DMS53 treated with DMSO at 0.1 percent for 48 hours (cell line): ENCODE data around the gene BEGAIN.

Experiments used
- DNase-seq: peaks from one replicate; lab custom pipeline; 2025; ENCODE audit not compliant: unreplicated experiment; lab: John Stamatoyannopoulos, UW

BEGAIN gene

DNA sequence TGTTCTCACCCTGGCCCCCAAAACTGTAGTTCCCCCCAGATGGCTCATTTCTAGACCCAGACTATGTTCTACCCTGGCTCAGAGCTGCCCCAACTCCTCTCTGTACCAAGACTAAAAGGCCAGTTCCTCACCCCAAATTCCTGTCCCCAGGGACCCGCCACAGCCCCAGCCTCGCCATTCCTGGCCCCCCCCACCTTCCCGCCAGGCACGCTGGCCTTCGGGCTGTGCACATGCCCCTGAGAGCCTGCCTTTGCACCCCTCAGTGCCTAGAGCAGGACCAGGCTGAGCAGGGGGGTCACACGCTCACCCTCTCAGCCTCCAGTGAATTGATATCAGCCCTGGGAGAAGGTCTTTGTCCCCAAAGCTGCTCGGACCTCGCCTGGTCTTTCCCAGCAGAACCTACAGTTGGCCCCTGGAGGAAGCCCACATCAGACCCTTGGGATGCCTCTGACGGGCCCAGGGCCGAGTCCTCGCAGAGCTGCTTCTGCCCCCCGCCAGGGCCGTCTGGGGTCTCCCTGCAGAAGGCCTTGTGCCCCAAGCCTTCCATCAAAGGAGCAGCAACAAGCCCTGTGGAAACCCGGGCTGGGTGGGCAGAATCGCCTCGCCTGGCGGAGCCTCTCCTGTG, 32.4 kb downstream of the BEGAIN start:
- DNase-seq, result no peak

DNA sequence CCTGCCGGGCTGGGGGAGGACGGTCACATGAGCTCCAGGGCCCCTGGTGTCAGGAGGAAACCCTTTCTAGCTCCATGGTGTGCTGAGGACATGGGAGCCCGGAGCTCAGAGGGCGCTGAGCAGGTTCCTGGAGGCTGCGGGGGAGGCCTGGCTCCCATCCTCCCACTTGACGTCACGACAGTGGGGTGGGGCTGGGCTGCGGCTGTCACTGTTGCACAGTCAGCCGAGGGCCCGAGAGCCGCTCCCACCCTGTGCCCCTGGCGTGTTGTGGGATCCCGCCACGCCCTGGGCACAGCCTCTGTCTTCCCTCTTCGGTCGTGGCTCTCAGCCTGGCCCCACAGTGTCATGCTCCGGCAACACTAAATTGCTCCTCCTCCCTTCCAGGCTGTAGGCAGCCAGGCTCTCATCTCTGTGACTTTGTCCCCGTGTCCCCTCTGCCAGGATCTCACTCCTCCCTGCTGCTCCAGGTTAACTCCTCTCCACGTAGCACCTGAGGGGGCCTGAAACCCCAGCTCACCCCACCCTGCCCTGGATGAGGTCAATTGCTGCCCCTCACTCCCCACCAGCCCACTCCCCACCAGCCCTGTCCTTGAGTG, 33.0 kb downstream of the BEGAIN start:
- DNase-seq, result no peak

DNA sequence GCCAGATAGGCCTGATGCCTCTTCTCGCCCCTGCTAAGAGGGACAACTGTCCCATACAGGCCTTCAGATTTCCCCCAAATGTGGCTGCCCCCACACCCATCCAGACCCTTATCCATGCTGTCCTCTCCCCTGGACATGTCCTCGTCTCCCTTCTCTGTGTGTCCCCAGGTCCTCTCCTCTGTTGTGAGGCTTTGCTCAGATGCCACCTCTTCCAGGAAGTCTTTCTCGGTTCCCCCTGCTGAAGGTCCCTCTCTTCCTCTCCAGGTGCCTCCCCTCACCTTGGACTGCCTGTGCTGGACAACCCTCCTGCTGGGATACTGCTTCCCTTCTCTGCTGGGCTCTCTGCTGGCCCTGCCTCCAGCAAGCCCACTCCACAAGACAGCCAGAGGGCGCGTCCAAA, 33.7 kb downstream of the BEGAIN start:
- no peak for DNase-seq

DNA sequence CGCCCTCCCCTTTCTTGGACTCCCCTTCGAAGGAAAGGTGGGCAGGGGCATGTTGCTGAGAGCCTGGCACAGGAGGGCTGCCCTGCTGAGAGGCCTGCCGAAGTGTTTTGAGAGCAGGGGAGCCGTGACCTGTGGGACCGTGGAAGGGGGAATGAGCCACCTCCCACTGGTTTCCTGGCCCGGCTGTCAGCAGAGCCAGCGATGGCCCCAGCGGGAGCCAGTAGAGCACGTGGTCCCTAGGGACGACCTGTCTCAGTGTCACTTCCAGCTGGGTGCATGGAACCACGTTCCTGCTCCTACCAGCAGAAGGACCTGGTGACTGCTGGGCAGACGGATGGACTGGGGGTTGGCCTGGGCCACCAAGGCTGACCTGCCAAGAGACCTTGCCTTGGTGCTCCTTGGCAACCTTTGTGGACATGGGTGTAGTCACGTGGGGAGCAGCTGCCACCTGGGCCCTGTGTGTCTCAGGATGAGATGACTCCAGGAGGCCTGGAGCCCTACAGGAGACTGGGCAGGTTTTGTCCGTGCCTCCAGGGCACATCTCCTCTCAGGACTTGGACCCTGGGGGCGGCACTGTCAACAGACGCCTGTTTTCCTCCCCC, 34.6 kb downstream of the BEGAIN start:
- DNase-seq, result no peak

- no peak for DNase-seq
Observed at GRCh38 chr14:100551056-100551455, 36.2 kb downstream of the BEGAIN start.

GRCh38 chr14:100549834-100550625, 37.2 kb downstream of the BEGAIN start:
- no peak for DNase-seq

- no peak for DNase-seq
Observed at GRCh38 chr14:100548939-100549338, 38.3 kb downstream of the BEGAIN start.

DNA sequence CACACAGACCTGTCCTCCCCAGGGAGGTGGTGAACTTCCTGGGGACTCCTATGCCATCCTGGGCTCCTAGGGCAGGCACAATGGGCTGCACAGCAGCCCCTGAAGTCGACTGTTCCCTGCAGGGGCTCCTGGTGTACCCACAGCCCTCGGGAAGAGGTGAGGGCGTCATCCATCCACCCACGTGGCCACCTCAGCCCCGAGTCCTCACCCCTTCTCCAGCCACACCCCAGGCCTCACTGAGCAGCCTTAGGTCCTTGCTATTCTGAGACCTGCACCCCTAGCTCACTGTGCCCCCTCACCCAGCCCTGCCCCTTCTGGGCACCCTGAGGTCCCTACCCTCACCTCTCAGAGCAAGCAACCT, 38.9 kb downstream of the BEGAIN start:
- DNase-seq, result no peak

- peak; percentile 9 for DNase-seq
Observed at GRCh38 chr14:100547633-100548294, 39.5 kb downstream of the BEGAIN start.

- no peak for DNase-seq
Observed at GRCh38 chr14:100546051-100546443, 41.2 kb downstream of the BEGAIN start.

GRCh38 chr14:100545359-100545758, 41.9 kb downstream of the BEGAIN start:
- no peak for DNase-seq

DNA sequence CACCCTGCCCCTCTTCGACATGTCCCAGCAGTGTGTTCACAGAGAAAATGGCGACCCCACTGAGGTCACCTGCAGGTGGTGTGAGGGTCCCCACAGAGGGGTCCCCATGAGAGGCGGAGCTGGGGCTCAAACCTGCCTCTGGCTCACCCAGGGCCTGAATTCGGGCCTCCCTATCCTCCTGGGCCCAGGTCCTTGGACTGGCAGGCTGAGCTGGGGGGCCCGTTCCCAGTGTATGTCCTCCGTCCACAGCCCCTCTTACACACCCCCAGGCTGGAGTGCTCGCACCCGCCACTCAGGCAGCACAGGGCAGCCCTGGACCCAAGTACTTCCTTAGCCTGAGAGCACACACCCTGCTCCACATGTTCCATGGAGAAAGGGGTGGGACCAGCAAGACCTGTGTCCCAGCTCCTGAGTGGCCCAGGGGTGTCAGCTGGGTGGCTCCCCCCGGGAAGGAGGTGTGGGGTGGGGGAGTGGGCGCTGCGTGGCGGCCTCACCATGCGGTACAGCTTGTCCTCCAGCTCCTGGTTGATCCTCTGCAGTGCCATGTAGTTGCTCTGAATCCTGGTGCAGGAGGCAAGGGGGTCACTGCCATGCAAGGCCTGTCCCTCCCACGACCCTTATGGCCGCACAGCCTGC, 42.6 kb downstream of the BEGAIN start:
- no peak for DNase-seq

DNA sequence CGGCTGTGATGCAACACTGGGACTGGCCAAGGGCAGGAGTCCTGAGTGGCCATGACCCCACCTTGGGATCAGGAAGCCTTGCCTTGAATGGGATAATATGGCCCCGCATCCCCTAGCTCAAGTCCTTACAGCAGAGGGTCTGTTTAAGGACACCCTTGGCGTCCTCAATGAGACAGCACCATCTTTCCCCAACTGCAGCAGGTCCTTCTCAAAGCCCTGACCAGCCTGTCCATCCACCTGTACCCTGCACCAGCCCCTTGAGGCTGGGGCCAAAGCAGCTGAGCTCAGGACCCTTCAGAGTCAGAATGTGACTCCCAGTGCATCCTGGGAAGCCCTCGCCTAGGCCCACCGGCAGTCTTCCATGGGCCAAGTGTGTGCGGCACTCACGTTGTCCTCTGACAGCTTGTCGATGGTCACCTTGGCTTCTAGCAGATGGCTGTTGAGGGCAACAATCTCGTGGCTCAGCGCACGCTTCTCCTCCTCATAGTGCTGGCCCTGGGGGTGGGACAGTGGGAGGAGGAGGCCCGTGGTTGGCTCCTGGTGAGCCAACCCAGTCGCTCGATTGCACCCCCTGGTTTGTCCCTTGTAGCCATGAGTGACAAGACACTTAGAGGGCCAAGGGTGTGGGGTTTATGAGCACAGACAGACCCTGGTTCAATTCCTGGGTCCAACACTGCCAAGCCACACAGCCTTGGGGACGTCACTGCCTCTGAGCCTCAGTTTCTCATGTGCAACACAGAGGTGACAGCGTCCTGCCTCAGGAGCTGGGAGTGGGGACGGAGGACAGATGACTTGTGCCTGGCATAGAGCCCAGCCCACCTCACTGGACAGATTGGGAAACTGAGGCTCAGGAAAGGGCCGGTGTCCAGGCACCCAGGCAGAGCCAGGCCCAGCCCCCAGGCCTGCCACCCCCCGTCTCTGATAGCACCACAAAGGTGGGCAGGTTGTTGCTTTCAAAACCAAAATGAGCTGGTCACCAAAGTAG, 43.5 kb downstream of the BEGAIN start:
- DNase-seq, result no peak

- DNase-seq, result no peak
Observed at GRCh38 chr14:100542619-100543205, 44.5 kb downstream of the BEGAIN start.

GRCh38 chr14:100541621-100542560, 45.3 kb downstream of the BEGAIN start:
- no peak for DNase-seq

DNA sequence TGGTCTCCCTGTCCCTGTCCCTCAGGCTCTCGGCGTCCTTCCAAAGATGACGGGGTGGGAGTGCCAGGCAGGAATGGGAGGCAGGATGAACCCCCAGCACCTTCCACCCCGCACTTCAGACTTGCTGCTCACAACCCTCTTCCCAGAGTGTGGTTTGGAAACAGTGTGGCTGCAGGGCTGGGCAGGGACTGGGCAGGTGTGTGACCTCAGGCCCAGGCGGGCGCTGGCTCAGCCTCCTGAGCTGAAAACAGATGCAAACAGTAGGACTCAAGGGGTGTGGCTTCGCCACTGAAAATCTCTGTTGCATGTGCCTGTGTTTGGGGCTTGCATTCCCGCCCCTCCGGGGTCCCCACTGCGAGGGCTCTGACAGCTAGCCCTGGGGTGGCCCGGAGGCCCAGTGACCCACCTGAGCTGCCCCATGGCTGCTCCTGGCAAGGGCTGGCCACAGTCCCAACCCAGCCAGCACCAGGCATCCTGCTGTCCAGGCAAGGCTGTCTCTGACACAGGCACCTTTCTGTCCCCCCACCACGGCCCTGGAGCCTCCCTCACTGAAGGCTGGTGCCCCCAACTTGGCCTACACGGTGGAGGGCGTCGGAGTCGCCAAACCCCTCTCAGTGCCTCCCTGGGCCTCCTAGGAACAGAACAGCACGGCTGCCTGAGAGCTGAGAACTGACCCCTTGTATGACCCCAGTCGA, 46.1 kb downstream of the BEGAIN start:
- no peak for DNase-seq

DNA sequence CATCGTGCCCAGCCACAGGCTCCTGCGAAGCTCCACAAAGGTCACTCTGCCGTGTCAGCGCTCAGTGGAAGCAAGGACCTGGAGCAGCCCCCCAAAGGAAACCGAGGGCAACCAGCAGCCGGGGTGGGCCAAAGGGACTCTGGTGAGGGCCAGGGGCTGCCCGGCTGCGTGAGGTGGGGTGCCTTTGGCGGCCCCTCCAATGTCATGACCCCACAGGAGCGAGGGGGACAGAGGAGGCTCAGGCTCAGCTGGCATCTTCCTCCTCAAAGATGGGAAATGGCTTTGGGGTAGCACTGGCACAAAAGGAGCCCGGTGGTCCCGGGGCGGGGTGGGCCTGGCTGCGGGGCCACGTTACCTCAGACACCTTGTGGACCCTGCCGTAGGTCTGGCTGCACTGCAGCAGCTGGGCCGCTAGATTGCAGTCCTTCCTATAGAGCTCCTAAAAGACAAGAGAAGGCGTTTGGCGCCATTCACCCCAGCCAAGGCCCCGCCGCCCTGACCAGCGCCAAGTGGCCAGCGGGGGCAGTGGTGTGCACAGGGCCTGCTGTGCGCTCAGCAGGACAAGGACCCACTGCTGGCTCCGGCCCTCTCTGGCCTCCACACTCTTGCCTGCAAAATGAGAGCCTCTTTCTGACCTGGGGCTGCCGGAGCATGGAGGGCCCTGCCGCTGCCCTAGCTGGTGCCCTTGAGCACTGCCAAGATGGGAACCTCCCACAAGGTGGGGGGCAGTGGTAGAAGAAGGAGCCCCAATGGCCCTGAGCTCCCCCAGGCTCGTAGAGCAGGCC, 46.9 kb downstream of the BEGAIN start:
- DNase-seq, result no peak
